ENCODE data around the gene FKBP7. TPM values are rescaled to one million over a fixed set of nuclear protein-coding genes. Genes with fewer than 3 reads are reported as not detected.

FKBP7 gene
- total and polyA plus RNA-seq, 2 of the 13 experiments (the other 11 are each of a cell fraction or from before 2014, with no cell fraction given), result 12.4 to 14.8 TPM

DNA sequence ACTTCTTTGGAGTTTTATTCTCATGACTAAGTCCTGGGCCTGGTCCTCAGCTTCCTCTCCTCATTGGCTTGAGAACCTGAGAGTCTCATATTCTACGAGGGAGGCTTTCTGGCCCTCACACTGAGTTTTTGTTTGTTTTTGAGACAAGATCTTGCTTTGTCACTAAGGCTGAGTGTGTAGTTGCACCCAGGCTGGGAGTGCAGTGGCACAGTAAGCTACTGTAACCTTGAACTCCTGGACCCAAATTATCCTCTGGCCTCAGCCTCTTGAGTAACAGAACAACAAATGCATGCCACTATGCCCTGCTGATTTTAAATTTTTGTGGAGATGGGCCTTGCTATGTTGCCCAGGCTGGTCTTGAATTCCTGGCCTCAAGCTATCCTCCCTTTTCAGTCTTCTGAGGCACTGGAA lies 50.0 kb downstream of the FKBP7 start (continued):
- TF ChIP-seq RFXANK (CRISPR knock-in tag; IDR thresholded peaks at IDR 0.05) (no peak), ZBTB1 (CRISPR knock-in tag; IDR thresholded peaks at IDR 0.05; ENCODE audit: borderline replicate concordance) (no peak), TFDP1 (CRISPR knock-in tag; IDR thresholded peaks at IDR 0.05; ENCODE audit: borderline replicate concordance) (0 out of 2 replicates have a peak, but pooled peaks have one; percentile 4), SAP130 (CRISPR knock-in tag; IDR thresholded peaks at IDR 0.05; ENCODE audit: low read depth) (peak; percentile 77), ZNF329 (CRISPR knock-in tag; IDR thresholded peaks at IDR 0.05; ENCODE audit: low read depth) (no peak), YEATS4 (CRISPR knock-in tag; IDR thresholded peaks at IDR 0.05; ENCODE audit: borderline replicate concordance) (no peak; the same call in 1 of the 2 replicates), ARID5B (CRISPR knock-in tag; IDR thresholded peaks at IDR 0.05) (peak; percentile 96), PHF8 (CRISPR knock-in tag; IDR thresholded peaks at IDR 0.05) (no peak), ZKSCAN1 (IDR thresholded peaks at IDR 0.05; ENCODE audit: low read length) (no peak), SRF (IDR thresholded peaks at IDR 0.05; ENCODE audit: low read depth, low read length) (no peak), ZBTB38 (CRISPR knock-in tag; IDR thresholded peaks at IDR 0.05) (no peak), REXO4 (CRISPR knock-in tag; IDR thresholded peaks at IDR 0.05; ENCODE audit: borderline replicate concordance) (no peak), MBD4 (IDR thresholded peaks at IDR 0.05; ENCODE audit: borderline replicate concordance, low read length) (no peak), ZBTB44 (CRISPR knock-in tag; IDR thresholded peaks at IDR 0.05) (no peak), ZNF761 (CRISPR knock-in tag; conservative IDR thresholded peaks at IDR 0.05) (no peak), ZNF30 (CRISPR knock-in tag; IDR thresholded peaks at IDR 0.05) (no peak), NCOA1 (CRISPR knock-in tag; IDR thresholded peaks at IDR 0.05) (no peak), ADNP (CRISPR knock-in tag; IDR thresholded peaks at IDR 0.05) (peak; percentile 26; the same call in 1 of the 2 replicates), ZNF607 (CRISPR knock-in tag; IDR thresholded peaks at IDR 0.05; ENCODE audit: borderline replicate concordance) (no peak), SNAPC2 (CRISPR knock-in tag; IDR thresholded peaks at IDR 0.05) (no peak), FOXM1 (CRISPR knock-in tag; IDR thresholded peaks at IDR 0.05) (no peak), ZNF460 (CRISPR knock-in tag; IDR thresholded peaks at IDR 0.05; ENCODE audit: borderline replicate concordance) (no peak; the same call in 1 of the 2 replicates)
- TF ChIP-seq, protein P1, sequence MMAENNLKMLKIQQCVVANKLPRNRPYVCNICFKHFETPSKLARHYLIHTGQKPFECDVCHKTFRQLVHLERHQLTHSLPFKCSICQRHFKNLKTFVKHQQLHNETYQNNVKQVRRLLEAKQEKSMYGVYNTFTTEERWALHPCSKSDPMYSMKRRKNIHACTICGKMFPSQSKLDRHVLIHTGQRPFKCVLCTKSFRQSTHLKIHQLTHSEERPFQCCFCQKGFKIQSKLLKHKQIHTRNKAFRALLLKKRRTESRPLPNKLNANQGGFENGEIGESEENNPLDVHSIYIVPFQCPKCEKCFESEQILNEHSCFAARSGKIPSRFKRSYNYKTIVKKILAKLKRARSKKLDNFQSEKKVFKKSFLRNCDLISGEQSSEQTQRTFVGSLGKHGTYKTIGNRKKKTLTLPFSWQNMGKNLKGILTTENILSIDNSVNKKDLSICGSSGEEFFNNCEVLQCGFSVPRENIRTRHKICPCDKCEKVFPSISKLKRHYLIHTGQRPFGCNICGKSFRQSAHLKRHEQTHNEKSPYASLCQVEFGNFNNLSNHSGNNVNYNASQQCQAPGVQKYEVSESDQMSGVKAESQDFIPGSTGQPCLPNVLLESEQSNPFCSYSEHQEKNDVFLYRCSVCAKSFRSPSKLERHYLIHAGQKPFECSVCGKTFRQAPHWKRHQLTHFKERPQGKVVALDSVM (CRISPR knock-in tag; IDR thresholded peaks at IDR 0.05), result peak; percentile 84
- TF ChIP-seq, protein P2, sequence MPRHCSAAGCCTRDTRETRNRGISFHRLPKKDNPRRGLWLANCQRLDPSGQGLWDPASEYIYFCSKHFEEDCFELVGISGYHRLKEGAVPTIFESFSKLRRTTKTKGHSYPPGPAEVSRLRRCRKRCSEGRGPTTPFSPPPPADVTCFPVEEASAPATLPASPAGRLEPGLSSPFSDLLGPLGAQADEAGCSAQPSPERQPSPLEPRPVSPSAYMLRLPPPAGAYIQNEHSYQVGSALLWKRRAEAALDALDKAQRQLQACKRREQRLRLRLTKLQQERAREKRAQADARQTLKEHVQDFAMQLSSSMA (CRISPR knock-in tag; IDR thresholded peaks at IDR 0.05), result no peak
